Nephron (organoid): ENCODE measurements around the gene TMEM8B.

Experiments
- H3K27ac Mint-ChIP-seq, 3 experiments: 2 replicates each; pipeline ENCODE4 v1.8.0; 2020; ENCODE audit warnings: mixed read lengths in 3 of 3, mild to moderate bottlenecking in 2 of 3, moderate library complexity in 1 of 3
- H3K27me3 Mint-ChIP-seq: 2 replicates; pipeline ENCODE4 v1.8.0; 2021; ENCODE audit warnings: low read depth, mild to moderate bottlenecking, moderate library complexity, mixed read lengths
- H3K36me3 Mint-ChIP-seq: 2 replicates; pipeline ENCODE4 v1.8.0; 2020; ENCODE audit warnings: low read depth, mixed read lengths
- H3K4me1 Mint-ChIP-seq: 2 replicates; pipeline ENCODE4 v1.8.0; 2020; ENCODE audit warnings: mixed read lengths
- H3K4me3 Mint-ChIP-seq, 3 experiments: 2 replicates each; pipeline ENCODE4 v1.8.0; 2020; ENCODE audit warnings: mild to moderate bottlenecking in 3 of 3, mixed read lengths in 3 of 3, moderate library complexity in 2 of 3
- H3K9me3 Mint-ChIP-seq: 2 replicates; pipeline ENCODE4 v1.8.0; 2020; ENCODE audit warnings: mixed read lengths
- CTCF ChIP-seq, 3 experiments: fragments of 200-600 bp; sonication (generic); IDR thresholded peaks; one replicate each; pipeline ENCODE4 v1.5.0; 2021; ENCODE audit warnings: antibody characterized with exemption in 3 of 3; ENCODE audit not compliant: unreplicated experiment in 3 of 3

The TMEM8B gene, protein sequence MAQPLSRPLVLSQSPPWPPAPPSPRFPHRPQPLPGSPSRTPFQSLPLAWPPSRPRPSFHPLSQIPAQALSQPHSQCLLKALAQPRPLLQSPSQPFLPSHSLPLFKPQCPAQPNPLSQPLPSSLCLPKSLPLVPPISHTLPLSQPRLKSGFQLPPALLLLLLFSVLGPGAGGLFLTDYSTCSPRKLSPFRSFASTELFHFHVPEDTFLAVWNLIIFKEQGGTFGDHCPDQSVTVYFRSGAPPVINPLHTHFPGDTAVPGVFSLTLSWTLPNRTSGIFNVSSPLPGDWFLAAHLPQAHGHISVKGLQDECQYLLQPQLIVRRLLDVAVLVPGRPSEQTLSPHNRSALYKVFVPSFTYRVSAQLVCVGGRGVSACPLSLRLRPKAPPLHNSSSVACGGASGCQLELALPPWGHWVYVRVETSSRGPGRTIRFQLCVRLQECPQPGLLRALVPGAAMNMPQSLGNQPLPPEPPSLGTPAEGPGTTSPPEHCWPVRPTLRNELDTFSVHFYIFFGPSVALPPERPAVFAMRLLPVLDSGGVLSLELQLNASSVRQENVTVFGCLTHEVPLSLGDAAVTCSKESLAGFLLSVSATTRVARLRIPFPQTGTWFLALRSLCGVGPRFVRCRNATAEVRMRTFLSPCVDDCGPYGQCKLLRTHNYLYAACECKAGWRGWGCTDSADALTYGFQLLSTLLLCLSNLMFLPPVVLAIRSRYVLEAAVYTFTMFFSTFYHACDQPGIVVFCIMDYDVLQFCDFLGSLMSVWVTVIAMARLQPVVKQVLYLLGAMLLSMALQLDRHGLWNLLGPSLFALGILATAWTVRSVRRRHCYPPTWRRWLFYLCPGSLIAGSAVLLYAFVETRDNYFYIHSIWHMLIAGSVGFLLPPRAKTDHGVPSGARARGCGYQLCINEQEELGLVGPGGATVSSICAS

DNA sequence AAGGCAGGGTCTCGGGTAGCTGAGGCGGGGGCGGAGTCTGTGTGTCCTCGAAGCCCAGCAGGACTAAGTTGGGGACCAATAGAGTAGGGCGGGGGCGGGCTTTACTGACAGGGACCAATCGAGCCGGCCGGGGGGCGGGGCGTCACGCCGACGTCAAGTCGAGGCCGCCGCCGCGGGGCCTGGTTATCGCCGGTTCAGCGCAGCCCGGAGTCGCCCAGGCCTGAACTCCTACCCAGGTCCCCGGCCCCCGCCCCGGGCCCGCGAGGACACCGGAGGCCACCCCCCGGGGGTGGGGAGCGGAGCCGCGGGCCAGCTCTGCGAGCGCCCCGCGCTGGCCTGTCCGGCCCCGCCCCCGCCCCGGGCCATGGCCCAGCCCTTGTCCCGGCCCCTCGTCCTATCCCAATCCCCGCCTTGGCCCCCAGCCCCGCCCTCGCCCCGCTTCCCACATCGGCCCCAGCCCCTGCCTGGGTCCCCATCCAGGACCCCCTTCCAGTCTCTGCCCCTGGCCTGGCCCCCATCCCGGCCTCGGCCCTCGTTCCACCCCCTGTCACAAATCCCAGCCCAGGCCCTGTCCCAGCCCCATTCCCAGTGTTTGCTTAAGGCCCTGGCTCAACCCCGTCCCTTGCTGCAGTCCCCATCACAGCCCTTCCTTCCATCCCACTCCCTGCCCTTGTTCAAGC is at the start of gene TMEM8B:
TSS of gene TMEM8B (plus strand) at position 145 of the 680 bp plus-strand sequence. CDS start at position 365, 220 bp downstream.
- peak within 1 kb of the TSS; percentile 90 to 95 (median 93) for H3K4me3 Mint-ChIP-seq
- H3K36me3 Mint-ChIP-seq: no peaks in the 10 kb centered on the region
- peaks cover 63% of the 10 kb centered on the region for H3K4me1 Mint-ChIP-seq
- H3K27ac Mint-ChIP-seq: peak within 1 kb of the TSS; percentile 92 to 97 (median 94)
- H3K9me3 Mint-ChIP-seq: no peaks in the 10 kb centered on the region
- peaks cover 4% of the 10 kb centered on the region for H3K27me3 Mint-ChIP-seq
- TF ChIP-seq CTCF (IDR thresholded peaks at IDR 0.05; ENCODE audit: unreplicated experiment in 3 of 3): no peak

GRCh38 chr9:35781066-35781465 is 48.0 kb upstream of the TMEM8B start:
- no peak overlapping the region for H3K4me3 Mint-ChIP-seq
- no peak for TF ChIP-seq CTCF (IDR thresholded peaks at IDR 0.05; ENCODE audit: unreplicated experiment in 3 of 3)
- H3K4me1 Mint-ChIP-seq: peaks cover 2% of the 10 kb centered on the region
- H3K9me3 Mint-ChIP-seq: no peaks in the 10 kb centered on the region
- peaks cover 10% of the 10 kb centered on the region for H3K36me3 Mint-ChIP-seq
- H3K27me3 Mint-ChIP-seq: peaks cover 10% of the 10 kb centered on the region
- no peak overlapping the region for H3K27ac Mint-ChIP-seq

DNA sequence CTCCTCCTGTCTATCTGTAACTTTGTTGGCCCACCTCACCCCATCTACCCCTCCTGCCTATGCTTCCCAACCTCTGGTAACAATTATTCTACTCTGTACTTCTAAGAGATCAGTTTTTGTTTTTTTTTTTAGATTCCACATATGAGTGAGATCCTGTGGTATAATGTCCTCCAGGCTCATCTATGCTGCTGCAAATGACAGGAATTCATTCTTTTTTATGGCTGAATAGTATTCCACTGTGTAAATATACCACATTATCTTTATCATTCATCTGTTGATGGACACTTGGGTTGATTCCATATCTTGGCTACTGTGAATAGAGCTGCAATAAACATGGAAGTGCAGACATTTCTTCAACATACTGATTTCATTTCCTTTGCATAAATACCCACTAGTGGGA is 45.6 kb upstream of the TMEM8B start:
- TF ChIP-seq CTCF (IDR thresholded peaks at IDR 0.05; ENCODE audit: unreplicated experiment in 3 of 3): no peak
- peaks cover 10% of the 10 kb centered on the region for H3K27me3 Mint-ChIP-seq
- no peaks in the 10 kb centered on the region for H3K4me1 Mint-ChIP-seq
- H3K36me3 Mint-ChIP-seq: peaks cover 10% of the 10 kb centered on the region
- no peak overlapping the region for H3K27ac Mint-ChIP-seq
- H3K4me3 Mint-ChIP-seq: no peak overlapping the region
- no peaks in the 10 kb centered on the region for H3K9me3 Mint-ChIP-seq

- Mint-ChIP-seq H3K27me3 (no peaks in the 10 kb centered on the region), H3K4me3 (no peak overlapping the region), H3K27ac (no peak overlapping the region), H3K9me3 (no peaks in the 10 kb centered on the region), H3K4me1 (peaks cover 28% of the 10 kb centered on the region), H3K36me3 (no peaks in the 10 kb centered on the region)
- TF ChIP-seq CTCF (IDR thresholded peaks at IDR 0.05; ENCODE audit: unreplicated experiment in 3 of 3): no peak
Observed at GRCh38 chr9:35789541-35789940, 39.5 kb upstream of the TMEM8B start.

DNA sequence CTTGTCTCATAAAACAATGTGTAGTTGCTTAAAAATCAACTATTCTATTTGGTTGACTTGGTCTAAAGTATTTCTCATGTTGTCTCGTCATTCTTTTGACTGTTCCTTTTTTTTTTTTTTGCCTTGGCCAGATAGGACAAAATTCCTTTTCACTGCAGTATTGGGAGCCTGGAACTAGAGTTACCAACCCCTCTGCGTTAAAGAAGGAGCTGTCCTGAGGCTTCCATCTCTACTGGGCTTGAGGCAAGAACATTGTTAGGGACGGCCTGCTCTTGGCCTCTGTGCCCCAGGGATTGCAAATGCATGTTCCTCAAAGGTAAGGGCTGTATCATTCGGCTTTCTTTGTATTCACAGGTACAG is 39.0 kb upstream of the TMEM8B start:
- Mint-ChIP-seq H3K36me3 (no peaks in the 10 kb centered on the region), H3K9me3 (no peaks in the 10 kb centered on the region), H3K27me3 (no peaks in the 10 kb centered on the region), H3K4me1 (peaks cover 32% of the 10 kb centered on the region), H3K4me3 (peak overlapping the region in 1 of 3 experiments; percentile 91), H3K27ac (peak overlapping the region in 2 of 3 experiments; percentile 94 to 95)
- TF ChIP-seq CTCF (IDR thresholded peaks at IDR 0.05; ENCODE audit: unreplicated experiment in 3 of 3): no peak
